BJ (cell line): ENCODE measurements around the gene MGAT4C. TPM values are rescaled to one million over a fixed set of nuclear protein-coding genes. Genes with fewer than 3 reads are reported as not detected.

Experiments
- CTCF ChIA-PET: fragments of 350-600 bp; formaldehyde crosslinking; extraction: SDS; loops from one replicate; lab custom pipeline; 2021; ENCODE audit warnings: antibody characterized with exemption, inconsistent platforms; lab: Yijun Ruan, JAX
- POLR2A ChIA-PET: fragments of 300-600 bp; sonication (Branson Sonifier 250); formaldehyde crosslinking; extraction: SDS; loops from one replicate; lab custom pipeline; 2021; ENCODE audit warnings: antibody characterized with exemption; lab: Charles Lee
- DNase-seq: peaks from one replicate; pipeline ENCODE4 v3.0.0-alpha.2; 2011; ENCODE audit warnings: low read depth
- H3K27me3 ChIP-seq: 2 replicates; pipeline ENCODE4 v1.6.0; 2011; ENCODE audit warnings: low read length; ENCODE audit not compliant: control insufficient read depth, insufficient read depth
- H3K36me3 ChIP-seq: 2 replicates; pipeline ENCODE4 v1.5.1; 2011; ENCODE audit warnings: low read length; ENCODE audit not compliant: control insufficient read depth, insufficient read depth
- H3K4me3 ChIP-seq: 2 replicates; pipeline ENCODE4 v1.5.1; 2011; ENCODE audit warnings: low read depth, mild to moderate bottlenecking, control low read depth, low read length
- CTCF ChIP-seq: IDR thresholded peaks from 2 replicates; pipeline ENCODE4 v1.5.1; 2011; ENCODE audit warnings: low read depth, mild to moderate bottlenecking, control low read depth, inconsistent platforms, low read length, moderate library complexity; ENCODE audit not compliant: insufficient read depth
- polyA plus RNA-seq: library from polyadenylated mRNA; depleted of rRNA; stranded (reverse); fragments of >200 nt; gene quantifications from 2 replicates; pipeline ENCODE4 v1.2.3, GENCODE V29; 2011

MGAT4C gene
- polyA plus RNA-seq, 1 experiment = not detected

- TF ChIP-seq CTCF = no peak
- DNase-seq = no peak
- no peak overlapping the region for H3K4me3 ChIP-seq
- ChIA-PET POLR2A (no interaction called here), CTCF (no interaction called here)
- H3K27me3 ChIP-seq = no peaks in the 10 kb centered on the region
- no peaks in the 10 kb centered on the region for H3K36me3 ChIP-seq
These were observed 111.0 kb downstream of the MGAT4C start for GRCh38 chr12:86145156-86145555.

GRCh38 chr12:86143162-86143561 is 113.0 kb downstream of the MGAT4C start:
- no peak for DNase-seq
- POLR2A ChIA-PET = no interaction called here
- TF ChIP-seq CTCF = no peak
- H3K4me3 ChIP-seq = no peak overlapping the region
- CTCF ChIA-PET = no interaction called here
- H3K36me3 ChIP-seq = no peaks in the 10 kb centered on the region
- no peaks in the 10 kb centered on the region for H3K27me3 ChIP-seq

- Histone ChIP-seq H3K27me3 (no peaks in the 10 kb centered on the region), H3K4me3 (no peak overlapping the region), H3K36me3 (no peaks in the 10 kb centered on the region)
- POLR2A ChIA-PET = no interaction called here
- DNase-seq = no peak
- CTCF ChIA-PET = no interaction called here
- TF ChIP-seq CTCF = no peak
These were observed 116.5 kb downstream of the MGAT4C start for GRCh38 chr12:86139671-86140070.

- Histone ChIP-seq H3K27me3 (no peaks in the 10 kb centered on the region), H3K36me3 (no peaks in the 10 kb centered on the region), H3K4me3 (no peak overlapping the region)
- CTCF ChIA-PET = no interaction called here
- POLR2A ChIA-PET = no interaction called here
- no peak for TF ChIP-seq CTCF
- no peak for DNase-seq
These were observed 117.4 kb downstream of the MGAT4C start for GRCh38 chr12:86138770-86139169.

- peak; percentile 2 for DNase-seq
- POLR2A ChIA-PET = no interaction called here
- no peaks in the 10 kb centered on the region for H3K36me3 ChIP-seq
- CTCF ChIA-PET = no interaction called here
- TF ChIP-seq CTCF = no peak
- H3K27me3 ChIP-seq = no peaks in the 10 kb centered on the region
- no peak overlapping the region for H3K4me3 ChIP-seq
These were observed 118.3 kb downstream of the MGAT4C start for GRCh38 chr12:86137936-86138335.
